HepG2 (cell line): ENCODE measurements around the gene ERF. TPM values are rescaled to one million over a fixed set of nuclear protein-coding genes. Genes with fewer than 3 reads are reported as not detected.
A peak's percentile ranks its signal among the peaks of the same experiment; 100 is the strongest.

Experiments used
- ATAC-seq: fragments of 200-7000 bp; cut with Tn5 transposase; 3 replicates; pipeline ENCODE4 v1.9.1; 2020; ENCODE audit warnings: mild to moderate bottlenecking, moderate library complexity
- BruUV-seq: library from RNA; stranded (reverse); fragments of 400-500 nt; replicated peaks from 2 replicates; lab custom pipeline; 2021; lab: Mats Ljungman, UMichigan
- CTCF ChIA-PET: fragments of 300-600 bp; formaldehyde crosslinking; extraction: SDS; loops from one replicate; lab custom pipeline; 2021; ENCODE audit warnings: low total read pairs, inconsistent platforms, low intra/inter-chr PET ratio; lab: Yijun Ruan, JAX
- POLR2A ChIA-PET: fragments of 350-600 bp; sonication (Branson Sonifier 250); formaldehyde crosslinking; loops from one replicate; lab custom pipeline; 2020; ENCODE audit warnings: antibody characterized with exemption, inconsistent platforms; lab: Yijun Ruan, JAX
- DNase-seq: peaks from one replicate; pipeline ENCODE4 v3.0.0-alpha.2; 2015; ENCODE audit warnings: low spot score
- FAIRE-seq: peaks from 3 replicates; lab custom pipeline; 2011; peaks lifted over from hg19 to GRCh38; lab: Jason Lieb, UNC
- H2AFZ ChIP-seq: one replicate; pipeline ENCODE4 v1.6.1; 2011; ENCODE audit warnings: low read length, inconsistent platforms
- H3K27ac ChIP-seq: fragments of 300-600 bp; 3 replicates; pipeline ENCODE4 v1.8.0; 2011; ENCODE audit warnings: mixed run types, mild to moderate bottlenecking, mixed read lengths, low read length, inconsistent platforms; ENCODE audit not compliant: insufficient read depth; ENCODE audit errors: extremely low read length
- H3K27me3 ChIP-seq, 2 experiments: fragments of 200-600 bp in 1 of 2; 2 replicates in 1 of 2; 3 replicates in 1 of 2; pipeline versions ENCODE4 v1.6.0 to v1.8.0; 2011; ENCODE audit warnings: low read length in 2 of 2, mild to moderate bottlenecking in 2 of 2, moderate library complexity in 2 of 2, inconsistent platforms in 1 of 2; ENCODE audit not compliant: insufficient read depth in 2 of 2, control insufficient read depth in 1 of 2
- H3K36me3 ChIP-seq, 2 experiments: fragments of 200-600 bp in 1 of 2; replicated peaks in 1 of 2; 2 replicates in 1 of 2; 3 replicates in 1 of 2; pipeline versions ENCODE4 v1.5.1 to v1.8.0; 2011; ENCODE audit warnings: low read length in 2 of 2, inconsistent platforms in 1 of 2; ENCODE audit not compliant: insufficient read depth in 2 of 2, control insufficient read depth in 1 of 2
- H3K4me1 ChIP-seq: 2 replicates; pipeline ENCODE4 v1.5.1; 2012; ENCODE audit warnings: low read length, inconsistent platforms; ENCODE audit not compliant: insufficient read depth
- H3K4me2 ChIP-seq: 2 replicates; pipeline ENCODE4 v1.6.0; 2011; ENCODE audit warnings: low read depth, low read length, inconsistent platforms
- H3K4me3 ChIP-seq, 3 experiments: fragments of 200-600 bp in 1 of 3; sonication (generic), shearing (Covaris generic) in 1 of 3; replicated peaks in 1 of 3; 2 replicates each; pipeline ENCODE4 v1.5.1; 2011 to 2016; ENCODE audit warnings: low read length in 3 of 3, inconsistent platforms in 2 of 3, low read depth in 2 of 3, mild to moderate bottlenecking in 2 of 3, control low read depth in 1 of 3, mixed read lengths in 1 of 3; ENCODE audit not compliant: insufficient read depth in 1 of 3
- H3K79me2 ChIP-seq: one replicate; pipeline ENCODE4 v1.6.1; 2011; ENCODE audit warnings: low read length, inconsistent platforms; ENCODE audit not compliant: insufficient read depth
- H3K9ac ChIP-seq: 2 replicates; pipeline ENCODE4 v1.6.0; 2011; ENCODE audit warnings: mild to moderate bottlenecking, low read depth, low read length, inconsistent platforms; ENCODE audit not compliant: insufficient read depth
- H3K9me3 ChIP-seq: 2 replicates; pipeline ENCODE4 v1.5.1; 2012; ENCODE audit warnings: mild to moderate bottlenecking, low read length
- H4K20me1 ChIP-seq: 2 replicates; pipeline ENCODE4 v1.6.0; 2011; ENCODE audit warnings: inconsistent platforms, mild to moderate bottlenecking, low read length, moderate library complexity; ENCODE audit not compliant: insufficient read depth
- TEF ChIP-seq: sonication (generic); formaldehyde crosslinking; IDR thresholded peaks from 2 replicates; pipeline ENCODE4 v1.5.0; 2020; ENCODE audit warnings: missing genetic modification reagents
- ZNF362 ChIP-seq: sonication (generic); formaldehyde crosslinking; IDR thresholded peaks from 2 replicates; pipeline ENCODE4 v1.4.0; 2020; ENCODE audit warnings: missing genetic modification reagents, mild to moderate bottlenecking, borderline replicate concordance
- ZNF770 ChIP-seq: sonication (generic); formaldehyde crosslinking; IDR thresholded peaks from 2 replicates; pipeline ENCODE4 v1.5.0; 2020; ENCODE audit warnings: mild to moderate bottlenecking, missing genetic modification reagents
- WGBS: methylation state at CpG from one replicate; pipeline ENCODE4 v1.1.6; 2017; ENCODE audit warnings: low lambda C conversion rate; 5-methylcytosine and 5-hydroxymethylcytosine counted together
- in situ Hi-C: cut with HindIII; loops from 2 replicates; pipeline ENCODE4 v1.10.0; 2017; ENCODE audit warnings: low pct_unique_long_range_greater_than_20kb; ENCODE audit not compliant: extremely low pct_ligation_motif_present
- intact Hi-C: fragments of 100-400 bp; cut with micrococcal nuclease; formaldehyde crosslinking; loops from one replicate; pipeline ENCODE4 v1.10.0; 2022; ENCODE audit not compliant: unreplicated experiment
- polyA plus RNA-seq, 8 experiments: library from polyadenylated mRNA; depleted of rRNA in 3 of 8; stranded (reverse) in 7 of 8; unstranded in 1 of 8; fragments of >200 nt; fragmentation: Illumina TruSeq in 4 of 8; extraction: Trizol in 4 of 8; gene quantifications; 2 replicates each; pipeline versions ENCODE4 v1.2.1 to v1.2.3, GENCODE V29; 2011 to 2016; ENCODE audit warnings: low read depth in 4 of 8, missing spikeins in 1 of 8, mixed read lengths in 1 of 8; ENCODE audit not compliant: insufficient read depth in 1 of 8
- total RNA-seq, 5 experiments: library from RNA; depleted of rRNA; stranded (reverse); fragments of >200 nt; fragmentation: Illumina TruSeq; extraction: Trizol; gene quantifications; 2 replicates each; pipeline ENCODE4 v1.2.3, GENCODE V29; 2016; ENCODE audit warnings: low read depth in 1 of 5

Gene ERF
- total and polyA plus RNA-seq, 2 of the 13 experiments (the other 11 are each of a cell fraction or from before 2014, with no cell fraction given): 67.1 to 69.9 TPM

GRCh38 chr19:42303876-42304275 is 48.9 kb upstream of the ERF start:
- ChIA-PET POLR2A (interaction anchor here (0.7 kb wide), 1 partner anchor 61 kb away, joined by 3 read pairs; no protein-coding TSS in a partner anchor), CTCF (no interaction called here)
- Histone ChIP-seq H3K27ac (no peak overlapping the region), H3K27me3 (no peaks in the 10 kb centered on the region), H3K4me3 (no peak overlapping the region), H3K9ac (no peak overlapping the region), H4K20me1 (no peaks in the 10 kb centered on the region), H3K79me2 (no peaks in the 10 kb centered on the region), H3K4me1 (peaks cover 28% of the 10 kb centered on the region), H3K9me3 (no peaks in the 10 kb centered on the region), H2AFZ (no peak overlapping the region), H3K36me3 (0 out of 5 replicates have a peak, but pooled peaks cover 0 to 4% of the 10 kb centered on the region in 2 experiments), H3K4me2 (0 out of 2 replicates have a peak overlapping the region, but pooled peaks have one; percentile 5)
- in situ Hi-C loops (no loop called here), intact Hi-C loops (loop anchor here (2.0 kb wide), 1 partner anchor 21 kb away; the partner anchor contains the start of gene MEGF8)
- DNase-seq: no peak
- WGBS: 36% methylated on average over 8 of the region's 8 CpGs
- FAIRE-seq: no peak
- no peak for ATAC-seq
- TF ChIP-seq TEF: no peak
- TF ChIP-seq ZNF362 (CRISPR knock-in tag): peak; percentile 15; the same call in 1 of the 2 replicates
- peak; percentile 47; the same call in 1 of the 2 replicates for TF ChIP-seq ZNF770 (CRISPR knock-in tag)
- no TSS peak for BruUV-seq
